ENCODE data around the gene CTBP2.
A peak's percentile ranks its signal among the peaks of the same experiment; 100 is the strongest.
"Not testable (repeated sequence)": the region's sequence is repeated elsewhere in the genome, so short reads cannot be mapped to it uniquely, and the experiment has no call there.

Gene CTBP2

DNA sequence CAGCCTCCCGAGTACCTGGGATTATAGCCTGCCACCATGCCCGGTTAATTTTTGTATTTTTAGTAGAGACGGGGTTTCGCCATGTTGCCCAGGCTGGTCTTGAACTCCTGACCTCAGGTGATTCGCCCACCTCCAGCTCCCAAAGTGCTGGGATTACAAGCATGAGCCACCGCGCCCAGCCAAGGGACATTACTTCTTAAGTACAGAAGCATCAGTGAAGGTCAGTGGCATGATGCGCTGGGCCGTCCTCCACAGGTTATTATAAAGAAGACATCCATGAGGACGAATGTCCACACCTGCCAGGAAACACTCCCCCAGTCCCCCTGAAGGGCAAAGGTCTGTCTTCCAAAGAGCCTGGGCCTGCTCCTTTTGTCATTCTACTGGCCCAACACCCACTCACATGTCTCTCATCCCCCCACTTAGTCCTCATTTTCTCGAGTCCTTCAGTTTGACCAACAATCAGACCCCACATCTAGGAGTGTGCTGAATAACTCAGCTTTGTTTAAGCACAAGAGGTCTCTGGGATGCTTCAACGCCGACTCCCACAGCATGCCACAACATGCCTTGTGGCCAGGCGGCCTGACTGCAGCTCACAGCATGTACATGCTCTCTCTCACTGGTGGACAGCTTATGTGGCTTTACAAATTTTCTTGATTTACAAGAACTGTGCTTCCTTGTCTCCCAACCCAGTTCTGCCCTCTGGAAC, 73.0 kb downstream of the CTBP2 start:
- DNase-seq (ENCODE audit: low spot score), result no peak

DNA sequence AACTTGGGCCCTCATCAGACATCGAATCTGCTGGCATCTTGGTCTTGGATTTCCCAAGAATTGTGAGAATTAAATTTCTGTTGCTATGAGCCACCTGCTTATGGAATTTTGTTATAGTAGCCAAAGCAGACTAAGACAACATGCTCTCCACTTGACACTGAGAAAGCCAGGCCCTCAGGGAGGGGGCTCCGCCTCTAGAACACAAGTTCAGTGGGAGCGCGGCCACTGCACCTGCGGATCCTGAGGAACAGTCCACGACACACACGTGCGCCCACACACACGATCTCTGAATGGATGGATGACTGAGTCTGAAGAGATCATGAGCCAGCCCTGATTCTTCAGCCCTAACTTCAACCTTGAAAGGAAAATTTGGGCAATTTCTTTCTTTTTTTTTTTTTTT, 73.7 kb downstream of the CTBP2 start:
- DNase-seq (ENCODE audit: low spot score), result no peak

GRCh38 chr10:125085258-125086054, 74.9 kb downstream of the CTBP2 start:
- peak; percentile 44 for DNase-seq (ENCODE audit: low spot score)

DNA sequence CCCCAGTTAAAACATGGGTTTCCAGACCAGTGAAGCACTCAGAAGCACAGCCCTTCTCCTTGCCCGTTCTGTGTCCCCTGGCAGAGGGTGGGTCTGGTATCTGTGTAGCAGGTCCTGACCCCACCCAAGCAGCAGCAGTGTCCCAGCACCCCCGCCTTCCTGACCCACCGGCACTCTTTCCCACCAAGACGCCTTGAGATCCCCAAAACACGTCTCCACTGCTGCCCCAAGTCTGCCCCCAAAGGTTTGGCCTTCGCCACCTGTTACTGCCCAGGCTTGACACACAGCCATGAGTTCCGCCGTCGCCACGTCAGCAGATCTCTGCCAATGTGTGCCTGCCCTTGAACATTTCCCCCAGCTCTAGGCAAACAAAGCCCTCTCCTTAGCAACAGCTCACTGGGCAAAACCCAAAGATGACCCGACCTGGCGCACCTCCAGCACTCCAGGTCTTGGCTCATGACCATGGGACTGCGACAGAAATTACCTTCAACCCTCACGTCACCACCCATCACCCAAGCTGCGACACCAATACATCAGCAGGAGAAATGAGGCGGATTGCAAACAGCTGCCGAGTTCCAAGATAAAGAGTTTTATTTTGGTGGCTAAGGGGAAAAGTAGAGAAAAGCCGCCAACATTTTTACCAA, 75.6 kb downstream of the CTBP2 start:
- DNase-seq (ENCODE audit: low spot score), result peak; percentile 54

DNA sequence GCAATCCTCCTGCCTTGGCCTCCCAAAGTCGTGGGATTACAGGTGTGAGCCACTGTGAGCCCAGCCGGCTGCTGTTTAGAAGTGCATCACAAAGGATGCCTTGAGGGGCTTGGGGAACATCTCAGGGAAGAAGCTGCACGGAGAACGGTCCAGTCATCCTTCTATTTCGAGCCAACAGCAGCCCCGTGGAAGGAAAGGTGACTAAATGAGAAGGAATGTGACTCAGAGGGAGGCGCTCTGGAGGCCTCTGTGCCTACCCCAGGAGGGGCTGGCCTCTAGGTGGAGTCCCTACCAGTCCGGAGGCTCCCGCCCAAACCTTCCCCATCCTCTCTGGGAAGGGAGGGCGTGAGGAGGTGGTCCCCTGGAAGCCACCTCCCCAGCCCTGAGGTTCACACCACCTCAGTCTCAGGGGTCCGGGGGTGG, 76.2 kb downstream of the CTBP2 start:
- DNase-seq (ENCODE audit: low spot score), result peak; percentile 80

GRCh38 chr10:125083576-125083920, 76.8 kb downstream of the CTBP2 start:
- DNase-seq (ENCODE audit: low spot score), result no peak

DNA sequence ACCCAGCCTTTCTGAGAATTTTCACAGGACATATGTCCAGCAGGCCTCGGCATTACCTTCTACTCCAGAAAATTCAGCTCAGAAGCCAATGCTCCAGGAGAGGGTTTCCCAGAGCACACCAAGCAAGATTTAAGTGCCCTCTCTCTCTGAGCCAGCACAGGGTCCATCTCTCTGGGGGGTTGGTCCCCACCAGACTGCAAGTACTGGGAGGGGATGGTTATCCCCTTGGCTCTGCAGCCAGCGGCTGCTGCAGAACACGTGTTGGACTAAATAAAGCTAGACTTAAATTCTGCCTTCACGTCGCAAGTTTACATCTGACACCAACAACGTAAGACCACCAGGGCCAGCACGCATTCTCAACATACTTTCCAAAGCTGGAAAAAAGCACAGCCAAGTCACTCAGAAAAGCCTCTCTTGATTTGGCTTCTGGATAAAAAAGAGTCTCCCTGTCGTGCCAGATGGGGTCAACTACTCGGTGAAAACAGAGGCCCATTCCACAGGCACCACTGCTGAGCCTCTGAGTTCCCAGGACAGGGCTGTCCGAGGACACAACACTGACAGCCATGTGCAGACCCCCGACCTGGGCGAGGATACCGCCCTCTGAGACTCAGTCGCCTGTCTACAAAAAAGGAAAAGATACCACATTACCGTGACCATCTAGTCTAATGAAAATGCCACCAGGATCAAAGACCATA, 77.3 kb downstream of the CTBP2 start:
- DNase-seq (ENCODE audit: low spot score), result no peak

GRCh38 chr10:125082471-125082870, 77.9 kb downstream of the CTBP2 start:
- not testable (repeated sequence) for DNase-seq (ENCODE audit: low spot score)

- no peak for DNase-seq (ENCODE audit: low spot score)
Observed at GRCh38 chr10:125081931-125082330, 78.4 kb downstream of the CTBP2 start.

GRCh38 chr10:125080984-125081383, 79.4 kb downstream of the CTBP2 start:
- no peak for DNase-seq (ENCODE audit: low spot score)

DNA sequence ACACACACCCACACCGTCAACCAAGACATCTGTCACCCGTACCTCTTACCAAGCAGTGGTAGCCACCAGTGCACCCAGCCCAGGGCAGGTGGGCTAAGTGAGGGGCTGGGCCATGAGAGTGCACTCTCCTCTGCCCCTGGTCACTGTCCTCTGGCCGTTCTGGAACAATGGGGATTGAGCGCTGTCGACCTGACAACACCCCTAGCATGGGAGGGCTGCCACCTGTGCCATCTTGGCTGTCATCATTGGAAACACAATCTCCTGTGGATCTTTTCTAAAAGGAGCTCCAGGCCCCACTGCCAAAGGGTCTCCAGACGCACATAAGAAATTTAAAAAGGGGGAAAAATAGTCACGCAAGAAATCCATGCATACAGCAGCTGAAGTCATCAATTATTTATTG, 80.1 kb downstream of the CTBP2 start:
- no peak for DNase-seq (ENCODE audit: low spot score)

GRCh38 chr10:125079091-125079600, 81.2 kb downstream of the CTBP2 start:
- no peak for DNase-seq (ENCODE audit: low spot score)

- no peak for DNase-seq (ENCODE audit: low spot score)
Observed at GRCh38 chr10:125076891-125077541, 83.3 kb downstream of the CTBP2 start.

DNA sequence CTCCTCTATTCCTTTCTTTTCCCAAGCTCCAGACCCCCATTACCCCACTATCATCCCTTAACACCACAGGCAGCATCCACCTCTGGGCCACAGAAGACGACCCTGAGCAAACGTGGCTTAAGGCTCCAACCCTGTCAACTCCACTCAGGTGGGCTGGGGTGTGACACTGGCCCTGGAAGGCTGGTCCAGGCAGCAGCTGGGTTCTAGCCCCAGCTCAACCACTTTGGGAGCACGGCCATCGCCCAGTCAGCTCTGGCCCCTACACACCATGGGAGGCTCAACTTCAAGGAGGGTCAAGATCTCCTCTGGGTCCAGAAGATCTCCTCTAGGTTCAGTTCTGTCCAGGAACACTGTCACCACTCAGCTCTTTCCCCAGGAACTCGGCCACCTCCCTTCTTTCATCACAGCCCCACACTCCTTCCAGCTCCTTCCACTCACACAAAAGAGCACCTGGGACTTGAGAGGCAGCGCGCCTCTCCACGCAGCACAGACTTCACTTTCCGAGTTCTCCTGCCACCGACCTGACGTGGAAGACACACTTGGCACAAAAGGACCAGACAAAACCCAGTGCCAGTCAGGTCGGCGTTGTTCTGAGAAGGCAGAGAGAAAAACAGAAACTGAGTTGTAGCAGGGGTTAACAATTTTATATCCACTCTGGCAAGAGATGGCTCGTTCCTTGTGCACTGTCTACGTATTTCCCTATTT, 84.1 kb downstream of the CTBP2 start:
- DNase-seq (ENCODE audit: low spot score), result no peak

- DNase-seq (ENCODE audit: low spot score), result no peak
Observed at GRCh38 chr10:125073996-125074395, 86.4 kb downstream of the CTBP2 start.

GRCh38 chr10:125072794-125073193, 87.6 kb downstream of the CTBP2 start:
- DNase-seq (ENCODE audit: low spot score), result no peak

DNA sequence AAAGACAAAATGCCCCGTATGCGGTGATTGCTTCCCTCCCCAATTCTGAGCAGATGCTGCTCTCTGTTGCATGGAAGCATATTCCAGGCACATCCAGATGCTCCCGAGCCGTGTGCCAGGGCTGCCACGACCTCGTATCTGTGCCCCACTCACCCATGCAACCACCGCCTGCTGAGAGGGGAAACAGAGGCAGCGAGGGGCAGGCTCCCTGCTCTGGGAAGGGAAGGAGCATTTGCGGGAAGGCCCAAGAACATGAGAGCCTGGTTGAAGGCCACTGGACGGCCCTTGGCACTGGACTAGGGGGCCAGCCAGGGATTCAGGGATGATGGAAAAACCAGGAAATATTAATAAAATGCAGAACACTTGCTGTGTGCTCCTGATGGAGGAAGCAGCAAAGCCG, 89.4 kb downstream of the CTBP2 start:
- no peak for DNase-seq (ENCODE audit: low spot score)

GRCh38 chr10:125068406-125068805, 92.0 kb downstream of the CTBP2 start:
- no peak for DNase-seq (ENCODE audit: low spot score)

DNA sequence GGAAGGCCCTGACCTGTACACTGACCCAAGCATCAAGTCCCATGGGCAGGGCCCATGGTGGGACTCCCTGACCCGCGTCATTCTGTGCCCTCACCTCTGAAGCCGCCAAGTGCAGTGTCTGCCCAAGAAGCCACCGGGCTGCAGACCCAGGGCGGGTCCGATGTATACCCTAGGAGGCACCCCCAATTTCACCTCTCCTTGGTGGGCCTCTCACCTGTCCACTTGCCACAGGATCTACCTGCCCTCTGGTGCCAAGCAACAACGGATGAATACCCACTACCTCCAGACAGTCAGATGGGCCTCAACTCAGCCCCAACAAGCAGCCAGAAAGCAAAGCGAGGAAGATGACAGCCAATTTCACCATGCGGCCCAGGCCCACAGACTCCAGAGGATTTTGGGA, 92.6 kb downstream of the CTBP2 start:
- no peak for DNase-seq (ENCODE audit: low spot score)

GRCh38 chr10:125066764-125067450, 93.5 kb downstream of the CTBP2 start:
- DNase-seq (ENCODE audit: low spot score), result no peak
